ENCODE data around the gene TEDDM1. TPM values are rescaled to one million over a fixed set of nuclear protein-coding genes. Genes with fewer than 3 reads are reported as not detected.
A peak's percentile ranks its signal among the peaks of the same experiment; 100 is the strongest.

TEDDM1 gene
- polyA plus RNA-seq, 1 of the 3 experiments (the other 2 are of a cell fraction): not detected

- 63% methylated on average over 7 of the region's 7 CpGs for WGBS (ENCODE audit: low lambda C conversion rate)
- Histone ChIP-seq H3K9ac (no peak overlapping the region), H3K27ac (ENCODE audit: low read depth in 2 of 2, low read length in 1 of 2) (no peak overlapping the region), H3K36me3 (replicated peaks in 1 of 2; ENCODE audit: control insufficient read depth in 1 of 2, insufficient read depth in 2 of 2, low read length in 1 of 2) (no peaks in the 10 kb centered on the region), H3K27me3 (ENCODE audit: insufficient read depth) (no peaks in the 10 kb centered on the region), H3K9me3 (no peaks in the 10 kb centered on the region), H3K9me2 (no peaks in the 10 kb centered on the region), H2AFZ (ENCODE audit: low read depth) (no peak overlapping the region), H3K4me3 (ENCODE audit: low read depth in 2 of 2, low read length in 1 of 2) (no peak overlapping the region), H4K20me1 (ENCODE audit: insufficient read depth) (no peaks in the 10 kb centered on the region), H3F3A (replicated peaks; ENCODE audit: insufficient read depth) (no peaks in the 10 kb centered on the region), H3K4me1 (ENCODE audit: control insufficient read depth in 1 of 2, insufficient read depth in 2 of 2, low read depth in 1 of 2, low read length in 1 of 2) (peaks cover 0 to 2% of the 10 kb centered on the region in 2 experiments; a peak in 1 of 4 replicates), H3K4me2 (no peak overlapping the region), H3K79me2 (ENCODE audit: insufficient read depth) (no peaks in the 10 kb centered on the region)
- TF ChIP-seq GABPA (IDR thresholded peaks at IDR 0.05; ENCODE audit: low read depth) (no peak), RCOR1 (IDR thresholded peaks at IDR 0.05; ENCODE audit: low read length) (no peak)
- no peak for DNase-seq
- POLR2A ChIA-PET: no interaction called here
- CTCF ChIA-PET: interaction anchor here (1.0 to 1.4 kb wide), 2 partner anchors 346 to 377 kb away, joined by 3 read pairs; no protein-coding TSS in a partner anchor
Measured at GRCh38 chr1:182431278-182431677, 30.8 kb upstream of the TEDDM1 start.

DNA sequence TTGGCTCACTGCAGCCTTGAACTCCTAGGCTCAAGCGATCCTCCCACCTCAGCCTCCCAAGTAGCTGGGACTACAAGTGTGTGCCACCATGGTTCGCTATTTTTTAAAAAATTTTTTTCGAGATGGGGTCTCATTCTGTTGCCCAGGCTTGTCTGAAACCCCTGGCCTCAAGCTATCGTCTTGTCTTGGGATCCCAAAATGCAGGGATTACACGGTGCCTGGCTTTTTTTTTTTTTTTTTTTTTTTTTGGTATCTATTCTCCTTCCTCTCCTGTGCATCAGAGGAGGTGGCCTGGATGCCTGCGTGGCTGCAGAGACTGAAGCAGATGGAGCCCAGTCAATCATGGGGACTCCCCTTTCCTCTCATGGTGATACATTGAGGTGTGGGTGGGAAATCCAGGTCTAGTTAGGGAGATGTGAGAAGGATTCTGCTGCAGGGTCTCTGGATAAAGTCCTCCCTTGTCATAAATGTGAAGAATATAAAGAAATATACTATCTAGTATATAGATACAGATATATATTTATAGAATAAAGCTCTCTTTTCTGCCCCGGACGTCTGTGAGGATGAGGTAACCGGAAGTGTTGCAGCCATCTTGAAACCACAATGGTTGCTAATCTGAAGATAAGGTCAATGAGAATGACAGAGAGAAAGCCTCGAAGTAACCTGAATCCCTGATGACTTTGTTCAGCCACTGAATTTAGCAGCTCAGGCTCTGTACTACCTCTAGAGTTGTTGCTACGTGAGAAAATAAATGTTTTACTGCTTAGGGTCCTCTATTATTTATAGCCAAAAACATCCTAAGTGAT is 30.0 kb upstream of the TEDDM1 start:
- no peaks in the 10 kb centered on the region for H3K79me2 ChIP-seq (ENCODE audit: insufficient read depth)
- TF ChIP-seq MXI1 (IDR thresholded peaks at IDR 0.05; ENCODE audit: low read depth, low read length) (no peak), RFX5 (IDR thresholded peaks at IDR 0.05; ENCODE audit: low read length) (no peak), SMC3 (IDR thresholded peaks at IDR 0.05; ENCODE audit: low read depth, low read length) (no peak), CHD2 (IDR thresholded peaks at IDR 0.05; ENCODE audit: low read length, partially characterized antibody) (no peak), RCOR1 (IDR thresholded peaks at IDR 0.05; ENCODE audit: low read length) (no peak), FOXJ3 (CRISPR knock-in tag; IDR thresholded peaks at IDR 0.05) (no peak), SIN3A (IDR thresholded peaks at IDR 0.05; ENCODE audit: borderline replicate concordance, low read depth, low read length) (no peak), EP300 (IDR thresholded peaks at IDR 0.05; ENCODE audit: borderline replicate concordance in 1 of 2, low read depth in 1 of 2, low read length in 1 of 2) (no peak)
- TF ChIP-seq, protein P1, sequence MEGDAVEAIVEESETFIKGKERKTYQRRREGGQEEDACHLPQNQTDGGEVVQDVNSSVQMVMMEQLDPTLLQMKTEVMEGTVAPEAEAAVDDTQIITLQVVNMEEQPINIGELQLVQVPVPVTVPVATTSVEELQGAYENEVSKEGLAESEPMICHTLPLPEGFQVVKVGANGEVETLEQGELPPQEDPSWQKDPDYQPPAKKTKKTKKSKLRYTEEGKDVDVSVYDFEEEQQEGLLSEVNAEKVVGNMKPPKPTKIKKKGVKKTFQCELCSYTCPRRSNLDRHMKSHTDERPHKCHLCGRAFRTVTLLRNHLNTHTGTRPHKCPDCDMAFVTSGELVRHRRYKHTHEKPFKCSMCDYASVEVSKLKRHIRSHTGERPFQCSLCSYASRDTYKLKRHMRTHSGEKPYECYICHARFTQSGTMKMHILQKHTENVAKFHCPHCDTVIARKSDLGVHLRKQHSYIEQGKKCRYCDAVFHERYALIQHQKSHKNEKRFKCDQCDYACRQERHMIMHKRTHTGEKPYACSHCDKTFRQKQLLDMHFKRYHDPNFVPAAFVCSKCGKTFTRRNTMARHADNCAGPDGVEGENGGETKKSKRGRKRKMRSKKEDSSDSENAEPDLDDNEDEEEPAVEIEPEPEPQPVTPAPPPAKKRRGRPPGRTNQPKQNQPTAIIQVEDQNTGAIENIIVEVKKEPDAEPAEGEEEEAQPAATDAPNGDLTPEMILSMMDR (IDR thresholded peaks at IDR 0.05): no peak
- no peaks in the 10 kb centered on the region for H4K20me1 ChIP-seq (ENCODE audit: insufficient read depth)
- DNase-seq: no peak
- H3K36me3 ChIP-seq (replicated peaks in 1 of 2; ENCODE audit: control insufficient read depth in 1 of 2, insufficient read depth in 2 of 2, low read length in 1 of 2): no peaks in the 10 kb centered on the region
- no peaks in the 10 kb centered on the region for H3F3A ChIP-seq (replicated peaks; ENCODE audit: insufficient read depth)
- no peak overlapping the region for H3K27ac ChIP-seq (ENCODE audit: low read depth in 2 of 2, low read length in 1 of 2)
- no peaks in the 10 kb centered on the region for H3K9me3 ChIP-seq
- H3K9me2 ChIP-seq: no peaks in the 10 kb centered on the region
- ChIA-PET CTCF (interaction anchor here (1.0 to 1.4 kb wide), 2 partner anchors 346 to 376 kb away, joined by 3 read pairs; no protein-coding TSS in a partner anchor), POLR2A (no interaction called here)
- H2AFZ ChIP-seq (ENCODE audit: low read depth): peak overlapping the region; percentile 22; the same call in 1 of the 2 replicates
- peaks cover 0 to 2% of the 10 kb centered on the region in 2 experiments; a peak in 1 of 4 replicates for H3K4me1 ChIP-seq (ENCODE audit: control insufficient read depth in 1 of 2, insufficient read depth in 2 of 2, low read depth in 1 of 2, low read length in 1 of 2)
- no peak overlapping the region for H3K4me2 ChIP-seq
- H3K27me3 ChIP-seq (ENCODE audit: insufficient read depth): no peaks in the 10 kb centered on the region
- H3K9ac ChIP-seq: no peak overlapping the region
- H3K4me3 ChIP-seq (ENCODE audit: low read depth in 2 of 2, low read length in 1 of 2): no peak overlapping the region
- WGBS (ENCODE audit: low lambda C conversion rate): 31% methylated on average over 11 of the region's 11 CpGs
